Measurements from ENCODE around the gene EML4.
A peak's percentile ranks its signal among the peaks of the same experiment; 100 is the strongest.
"Not testable (repeated sequence)": the region's sequence is repeated elsewhere in the genome, so short reads cannot be mapped to it uniquely, and the experiment has no call there.

EML4 gene

DNA sequence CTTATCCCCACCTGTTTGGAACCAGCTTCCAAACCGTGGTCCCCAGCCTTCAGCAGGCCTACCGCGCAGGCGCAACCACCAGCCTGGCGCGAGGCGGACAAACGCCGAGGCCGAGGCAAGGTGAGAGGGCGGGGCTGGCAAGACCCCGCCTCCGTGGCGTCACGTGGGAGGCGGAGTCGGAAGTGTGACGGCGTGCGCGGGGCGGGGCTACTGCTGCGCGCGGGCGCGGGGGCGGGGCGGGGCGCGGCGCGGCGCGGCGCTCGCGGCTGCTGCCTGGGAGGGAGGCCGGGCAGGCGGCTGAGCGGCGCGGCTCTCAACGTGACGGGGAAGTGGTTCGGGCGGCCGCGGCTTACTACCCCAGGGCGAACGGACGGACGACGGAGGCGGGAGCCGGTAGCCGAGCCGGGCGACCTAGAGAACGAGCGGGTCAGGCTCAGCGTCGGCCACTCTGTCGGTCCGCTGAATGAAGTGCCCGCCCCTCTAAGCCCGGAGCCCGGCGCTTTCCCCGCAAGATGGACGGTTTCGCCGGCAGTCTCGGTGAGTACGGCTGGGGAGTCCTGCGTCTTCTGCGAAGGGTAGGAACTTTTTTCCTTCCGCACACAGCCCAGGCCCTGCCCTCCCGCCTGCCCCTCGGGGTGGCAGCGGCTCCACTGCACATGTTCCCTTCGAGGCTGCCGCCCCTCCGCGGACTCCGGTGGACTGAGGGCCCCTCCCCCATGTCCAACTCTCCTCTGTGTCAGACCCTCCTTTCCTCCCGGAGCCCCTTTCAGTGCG lies at the start of gene EML4:
EML4 (plus strand) TSS at position 254 of the 774 bp plus-strand sequence; CDS start at position 513, 259 bp downstream.
- TF ChIP-seq CTCF (conservative IDR thresholded peaks at IDR 0.05; ENCODE audit: low read length) = no peak
- H3K4me3 ChIP-seq (ENCODE audit: low read length) = peak within 1 kb of the TSS; percentile 88
- DNase-seq (ENCODE audit: low read depth) = peak; percentile 87

DNA sequence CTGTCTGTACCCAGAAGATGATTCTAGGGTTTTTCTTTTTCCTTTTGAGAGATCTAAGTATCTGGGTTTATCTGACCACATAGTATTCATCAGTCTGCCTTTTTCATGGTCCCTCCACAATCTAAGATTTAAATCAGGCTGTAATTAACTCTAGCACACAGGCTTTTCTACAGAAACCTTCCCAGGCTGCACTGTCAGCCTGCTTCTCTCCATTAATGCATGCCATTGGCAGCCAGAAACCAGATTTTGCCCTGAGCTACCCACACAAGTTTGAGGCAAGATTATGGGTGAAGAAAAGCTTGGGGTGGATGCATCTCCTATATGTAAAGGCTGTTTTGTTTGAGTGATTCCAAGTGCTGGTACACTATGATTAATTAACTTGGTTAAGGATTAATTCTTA lies 45.7 kb upstream of the EML4 start:
- no peak for TF ChIP-seq CTCF (conservative IDR thresholded peaks at IDR 0.05; ENCODE audit: low read length)
- no peak for DNase-seq (ENCODE audit: low read depth)
- no peak overlapping the region for H3K4me3 ChIP-seq (ENCODE audit: low read length)

GRCh38 chr2:42124011-42124785 lies 45.0 kb upstream of the EML4 start:
- TF ChIP-seq CTCF (conservative IDR thresholded peaks at IDR 0.05; ENCODE audit: low read length) = no peak
- H3K4me3 ChIP-seq (ENCODE audit: low read length) = no peak overlapping the region
- DNase-seq (ENCODE audit: low read depth) = no peak

- no peak overlapping the region for H3K4me3 ChIP-seq (ENCODE audit: low read length)
- peak; percentile 74 for DNase-seq (ENCODE audit: low read depth)
- TF ChIP-seq CTCF (conservative IDR thresholded peaks at IDR 0.05; ENCODE audit: low read length) = no peak
These were observed 43.1 kb upstream of the EML4 start for GRCh38 chr2:42125841-42126594.

- H3K4me3 ChIP-seq (ENCODE audit: low read length); DNase-seq (ENCODE audit: low read depth): not testable (repeated sequence)
These were observed 42.3 kb upstream of the EML4 start for GRCh38 chr2:42126873-42127272.

- no peak overlapping the region for H3K4me3 ChIP-seq (ENCODE audit: low read length)
- DNase-seq (ENCODE audit: low read depth) = no peak
- no peak for TF ChIP-seq CTCF (conservative IDR thresholded peaks at IDR 0.05; ENCODE audit: low read length)
These were observed 41.4 kb upstream of the EML4 start for GRCh38 chr2:42127425-42128424.
